Right lobe of liver (tissue), 4 donors: Measurements from ENCODE around the gene NCK2.

Experiments used
- CTCF ChIP-seq, 4 donors: fragments of 200-600 bp in 3 of 4; fragments of 450-650 bp in 1 of 4; IDR thresholded peaks; one replicate each; pipeline versions ENCODE4 v1.5.1 to v1.8.0; 2016 to 2022; ENCODE audit warnings: antibody characterized with exemption in 4 of 4, mild to moderate bottlenecking in 2 of 4
- POLR2A ChIP-seq: fragments of 450-650 bp; IDR thresholded peaks from one replicate; pipeline ENCODE4 v1.6.1; 2017; ENCODE audit warnings: antibody characterized with exemption, mild to moderate bottlenecking
- donor health status: DM: no; HTN: no; CAD: no.
- donor health status: DM: no; HTN: no; CAD: no.
- donor health status: DM: no; HTN: yes; CAD: no.

GRCh38 chr2:105890111-105890510 is 145.4 kb downstream of the NCK2 start:
- no peak for TF ChIP-seq POLR2A
- no peak for TF ChIP-seq CTCF (IDR thresholded peaks at IDR 0.05)
